HG03378 (cell line): ENCODE measurements around the gene PODXL2.
"Not testable (repeated sequence)": the region's sequence is repeated elsewhere in the genome, so short reads cannot be mapped to it uniquely, and the experiment has no call there.

Source experiments
- ATAC-seq: cut with Tn5 transposase; IDR thresholded peaks from one replicate; pipeline ENCODE4 v1.9.1; 2021; ENCODE audit warnings: mild to moderate bottlenecking, moderate library complexity; ENCODE audit not compliant: unreplicated experiment

Gene PODXL2

DNA sequence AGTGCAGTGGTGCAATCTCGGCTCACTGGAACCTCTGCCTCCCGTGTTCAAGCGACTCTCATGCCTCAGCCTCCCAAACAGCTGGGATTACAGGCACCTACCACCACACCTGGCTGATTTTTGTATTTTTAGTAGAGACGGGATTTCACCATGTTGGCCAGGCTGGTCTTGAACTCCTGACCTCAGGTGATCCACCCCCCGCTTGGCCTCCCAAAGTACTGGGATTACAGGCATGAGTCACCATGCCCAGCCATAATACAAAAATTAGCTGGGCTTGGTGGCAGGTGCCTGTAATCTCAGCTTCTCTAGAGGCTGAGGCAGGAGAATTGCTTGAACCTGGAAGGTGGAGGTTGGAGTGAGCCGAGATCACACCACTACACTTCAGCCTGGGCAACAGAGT is 26.0 kb downstream of the PODXL2 start:
- ATAC-seq = not testable (repeated sequence)

GRCh38 chr3:127655641-127656040 is 26.7 kb downstream of the PODXL2 start:
- ATAC-seq = no peak

DNA sequence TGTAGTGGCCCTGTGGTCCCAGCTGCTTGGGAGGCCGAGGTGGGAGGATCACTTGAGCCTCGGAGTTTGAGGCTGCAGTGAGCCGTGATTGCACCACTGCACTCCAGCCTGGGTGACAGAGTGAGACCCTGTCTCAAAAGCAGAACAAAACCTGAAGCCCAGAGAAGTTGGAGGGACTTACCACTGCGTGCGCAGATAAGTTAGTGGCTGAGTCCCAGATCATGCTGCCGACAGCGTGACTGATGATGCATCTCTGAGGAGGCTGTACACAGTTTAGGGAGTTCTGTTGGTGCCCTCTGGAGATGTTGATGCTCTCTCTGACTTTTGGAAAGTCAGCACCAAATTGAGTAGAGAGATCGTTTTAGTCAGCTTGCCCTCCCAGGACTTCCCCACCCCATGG is 27.9 kb downstream of the PODXL2 start:
- no peak for ATAC-seq

- no peak for ATAC-seq
Observed at GRCh38 chr3:127658234-127658633, 29.2 kb downstream of the PODXL2 start.

- no peak for ATAC-seq
Observed at GRCh38 chr3:127660621-127661251, 31.8 kb downstream of the PODXL2 start.

DNA sequence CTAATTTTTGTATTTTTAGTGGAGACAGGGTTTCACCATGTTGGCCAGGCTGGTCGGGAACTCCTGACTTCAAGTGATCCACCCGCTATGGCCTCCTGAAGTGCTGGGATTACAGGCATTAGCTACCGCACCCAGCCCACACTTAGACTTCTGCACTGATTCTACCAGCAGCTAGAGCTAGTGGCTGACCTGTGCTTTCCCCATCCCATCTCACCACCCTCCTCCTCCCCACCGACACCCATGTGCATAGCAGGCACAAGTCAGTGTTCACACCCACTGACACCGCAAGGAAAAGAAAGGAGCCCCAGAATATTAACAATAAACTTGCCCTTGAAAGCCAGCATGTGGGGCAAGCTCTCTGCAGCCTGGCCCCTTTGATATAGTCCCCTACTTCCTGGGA is 32.6 kb downstream of the PODXL2 start:
- ATAC-seq = no peak

- ATAC-seq = no peak
Observed at GRCh38 chr3:127662001-127662469, 33.0 kb downstream of the PODXL2 start.

DNA sequence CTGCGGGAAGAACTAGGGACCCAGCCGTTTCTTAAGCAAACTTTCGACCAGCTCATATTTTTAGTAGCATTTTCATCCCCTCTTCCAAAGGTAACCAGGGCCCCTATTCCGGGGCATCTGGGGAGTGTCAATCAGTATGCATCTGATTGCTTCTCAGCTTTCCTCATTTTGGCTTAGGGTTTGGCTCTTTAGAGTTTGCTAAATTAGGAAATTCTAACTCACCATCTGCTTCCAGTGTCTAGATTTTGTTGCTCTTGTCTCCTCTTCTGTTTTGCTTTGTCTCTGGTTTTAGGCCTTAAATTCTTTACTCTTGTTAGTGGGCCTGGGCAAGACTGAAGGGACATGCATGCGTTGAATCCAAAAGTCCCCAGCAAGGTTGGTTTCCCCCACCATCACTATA is 34.2 kb downstream of the PODXL2 start:
- no peak for ATAC-seq

GRCh38 chr3:127665165-127665564 is 36.2 kb downstream of the PODXL2 start:
- no peak for ATAC-seq

DNA sequence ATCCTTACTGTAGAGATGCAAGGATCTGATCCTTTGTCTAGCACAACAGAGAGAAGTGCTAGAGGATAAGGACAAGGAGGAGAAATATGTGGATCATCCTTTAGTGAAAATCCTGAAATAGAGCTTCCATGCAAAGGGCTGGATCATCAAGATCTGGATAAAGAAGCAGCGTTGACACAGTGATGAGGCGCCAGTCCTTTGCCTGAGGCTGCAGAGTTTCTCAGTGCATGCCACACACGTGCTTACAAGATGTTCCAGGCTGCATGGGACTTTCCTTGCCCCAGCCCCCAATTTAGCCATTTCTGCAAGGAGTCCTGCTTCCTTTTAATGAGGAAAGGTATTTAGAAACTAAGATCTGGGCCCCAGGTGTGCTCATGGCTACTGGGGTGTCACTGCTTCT is 36.6 kb downstream of the PODXL2 start:
- no peak for ATAC-seq

- no peak for ATAC-seq
Observed at GRCh38 chr3:127666676-127667075, 37.7 kb downstream of the PODXL2 start.

DNA sequence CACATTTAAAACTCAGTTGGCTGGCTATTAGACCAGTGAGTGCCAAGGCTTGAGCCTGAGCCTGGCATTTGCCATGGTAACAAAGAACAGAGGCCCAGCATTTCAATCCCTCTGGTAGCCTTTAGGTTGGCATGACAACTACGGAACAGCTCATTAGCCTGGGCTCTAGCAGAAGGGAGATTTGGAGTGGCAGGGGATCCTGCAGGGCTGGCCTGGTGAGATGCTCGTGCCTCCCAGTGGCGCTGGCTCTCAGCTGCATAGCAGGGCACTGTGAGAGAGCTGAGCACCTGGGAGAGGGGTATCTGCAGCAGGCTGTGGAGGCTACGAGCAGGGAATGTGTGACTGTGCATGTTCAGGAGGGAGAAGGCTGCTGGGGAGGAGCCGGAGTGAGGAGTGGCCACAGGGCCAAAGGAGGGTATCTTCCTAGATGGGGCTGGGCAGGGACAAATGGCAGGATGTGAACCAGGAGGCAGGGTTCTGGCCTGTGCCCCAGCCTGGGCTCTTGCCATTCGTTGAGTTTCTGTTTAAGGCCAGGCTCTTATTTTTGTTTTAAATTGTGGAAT is 38.2 kb downstream of the PODXL2 start:
- no peak for ATAC-seq

DNA sequence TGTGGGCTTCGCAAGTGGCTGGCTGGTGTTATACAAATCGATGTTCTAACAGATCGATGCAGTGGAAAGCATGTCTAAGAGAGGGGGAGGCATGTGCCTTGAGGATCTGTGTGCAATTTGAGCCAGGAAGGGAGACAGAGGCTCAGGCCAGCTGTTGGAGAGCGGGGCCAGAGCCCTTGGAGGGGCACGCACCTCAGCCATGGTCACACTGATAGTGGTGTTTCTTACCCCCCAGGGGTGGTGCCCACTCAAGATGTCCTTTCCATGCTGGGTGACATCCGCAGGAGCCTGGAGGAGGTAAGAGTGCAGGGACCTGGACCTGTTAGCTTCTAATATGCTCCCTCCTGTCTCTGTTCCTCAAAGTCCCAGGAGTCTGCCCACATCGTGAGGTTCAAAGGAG is 39.9 kb downstream of the PODXL2 start:
- ATAC-seq = no peak

DNA sequence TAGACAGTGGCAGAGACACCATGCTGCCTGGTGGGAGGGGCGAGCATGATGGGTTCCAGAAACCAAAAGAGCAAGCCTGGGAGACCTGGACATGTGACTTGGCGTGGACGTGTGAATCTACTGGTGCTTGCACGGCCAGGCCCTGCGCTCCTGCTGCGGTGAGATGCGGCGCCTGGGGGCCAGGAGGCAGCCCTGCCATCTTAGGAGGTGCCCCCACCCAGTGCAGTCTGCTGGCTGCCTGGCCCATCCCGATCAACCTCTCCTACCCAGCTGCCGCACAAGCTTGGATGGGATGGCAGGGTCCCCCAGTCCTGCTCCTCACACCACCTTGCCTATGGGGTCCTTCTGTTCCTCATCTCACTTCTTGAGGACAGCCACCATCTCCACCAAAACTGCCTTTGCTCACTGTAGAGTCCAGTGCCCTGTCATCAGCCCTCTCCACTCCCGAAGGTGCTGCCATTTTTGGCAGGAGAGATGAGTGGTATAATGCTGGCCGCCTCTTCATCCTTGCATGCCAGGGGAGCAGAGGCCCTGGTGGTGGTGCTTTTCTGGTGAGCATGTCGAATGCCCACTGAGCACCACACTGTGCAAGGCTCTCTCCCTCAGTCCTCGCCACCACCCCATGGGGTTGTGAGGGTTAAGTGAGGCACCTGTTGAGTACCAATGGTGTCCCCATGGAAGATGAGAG is 40.7 kb downstream of the PODXL2 start:
- no peak for ATAC-seq

DNA sequence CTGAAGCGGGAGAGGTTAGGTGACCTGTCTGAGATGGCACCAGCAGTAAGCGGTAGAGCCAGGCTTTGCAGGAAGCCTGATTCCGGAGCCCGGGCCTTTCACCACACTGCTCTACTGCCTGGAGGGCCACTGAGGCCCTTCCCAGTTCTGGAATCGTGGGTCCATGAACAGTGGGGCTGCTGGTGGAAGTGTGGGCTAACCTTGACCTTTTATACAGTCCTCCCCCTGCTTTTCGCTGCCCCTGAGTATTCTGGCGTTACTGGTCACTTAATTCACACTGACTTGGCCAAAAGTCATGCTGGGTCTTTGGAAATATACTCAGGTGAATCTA is 41.2 kb downstream of the PODXL2 start:
- no peak for ATAC-seq

GRCh38 chr3:127670761-127671522 is 42.0 kb downstream of the PODXL2 start:
- ATAC-seq = no peak

GRCh38 chr3:127671523-127672428 is 42.8 kb downstream of the PODXL2 start:
- no peak for ATAC-seq

DNA sequence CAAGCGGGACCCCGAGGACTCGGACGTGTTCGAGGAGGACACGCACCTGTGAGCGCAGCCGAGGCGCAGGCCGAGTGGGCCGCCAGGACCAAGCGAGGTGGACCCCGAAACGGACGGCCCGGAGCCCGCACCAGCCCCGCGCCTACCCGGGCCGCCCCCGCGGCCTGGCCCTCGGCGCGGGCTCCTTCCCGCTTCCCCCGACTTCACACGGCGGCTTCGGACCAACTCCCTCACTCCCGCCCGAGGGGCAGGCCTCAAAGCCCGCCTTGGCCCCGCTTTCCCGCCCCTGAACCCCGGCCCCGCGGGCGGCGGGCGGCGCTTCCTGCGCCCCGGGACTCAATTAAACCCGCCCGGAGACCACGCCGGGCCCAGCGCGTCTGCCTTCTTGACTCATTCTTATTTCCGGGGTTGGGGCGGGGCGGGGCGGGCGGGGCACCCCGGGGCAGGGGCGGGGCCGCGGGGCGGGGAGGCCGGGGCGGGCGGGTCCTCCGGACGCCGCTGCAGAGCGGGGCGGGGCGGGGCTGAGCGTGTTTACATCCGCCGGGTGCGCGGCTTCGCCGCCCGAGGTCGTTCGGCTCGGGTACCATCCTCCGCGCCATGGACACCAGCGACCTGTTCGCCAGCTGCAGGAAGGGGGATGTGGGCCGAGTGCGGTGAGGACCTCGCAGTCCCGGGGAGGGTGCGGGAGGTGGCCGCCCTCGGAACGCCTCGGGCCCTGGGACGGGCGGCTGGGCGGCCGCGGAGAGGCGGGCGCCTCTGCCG is 43.6 kb downstream of the PODXL2 start, which contains the start of gene ABTB1:
TSS of gene ABTB1 (plus strand) at position 524 of the 762 bp plus-strand sequence. CDS start at position 598, 74 bp downstream.
- ATAC-seq = no peak

DNA sequence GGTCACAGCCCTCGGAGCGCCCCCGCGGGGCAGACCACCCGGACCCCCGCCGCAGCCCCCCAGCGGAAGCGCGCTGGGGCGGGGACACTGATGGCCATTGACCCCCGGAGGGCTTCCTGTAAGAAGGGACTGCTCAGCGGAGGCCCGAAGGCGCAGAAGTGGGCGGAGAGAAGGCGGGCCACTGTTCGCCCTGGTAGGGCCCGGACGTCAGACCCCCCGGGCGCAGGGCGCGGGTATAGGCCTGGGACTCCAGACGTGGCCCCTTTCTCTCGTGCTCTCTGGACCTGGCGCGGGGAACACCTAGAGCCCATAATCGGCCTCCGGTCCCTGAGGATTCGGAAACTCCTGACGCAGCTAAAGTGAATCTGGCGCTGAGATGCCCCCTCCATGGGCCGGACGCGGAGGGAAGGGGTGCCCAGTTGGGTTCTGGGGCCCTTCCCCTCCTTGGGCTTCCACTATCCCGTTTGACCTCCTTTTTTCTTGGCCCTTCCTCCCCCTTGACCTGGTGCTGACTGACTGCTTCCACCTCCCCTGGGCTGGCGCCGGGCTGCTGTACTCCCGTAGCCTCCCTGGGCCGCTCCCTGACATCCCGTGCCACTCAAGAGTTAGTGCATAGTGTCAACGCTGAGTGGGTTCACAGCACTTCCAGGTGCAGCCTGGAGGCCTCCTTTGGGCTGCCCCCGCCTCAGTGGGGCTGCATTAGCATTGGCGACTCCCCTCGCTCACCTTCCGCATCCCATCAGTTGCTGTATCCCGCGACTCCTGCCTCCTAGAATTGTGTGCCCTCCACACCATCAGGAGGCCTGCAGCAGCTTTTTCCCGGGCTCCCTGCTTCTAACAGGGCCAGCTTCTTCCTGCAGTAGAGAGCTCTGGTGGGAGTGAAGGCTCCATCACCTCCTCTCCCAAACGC is 44.5 kb downstream of the PODXL2 start:
- ATAC-seq = no peak
